Natural killer cell treated with Interleukin-12 subunit alpha and Interleukin-12 subunit beta and Interleukin-15 and Interleukin-18, amount 100 ng/mL, for 72 hours (primary cell): ENCODE results near the gene DYNC1LI2. TPM values are rescaled to one million over a fixed set of nuclear protein-coding genes. Genes with fewer than 3 reads are reported as not detected.

Experiments used
- ATAC-seq, 2 donors: fragments of 150-1000 bp; cut with Tn5 transposase in 1 of 2; sonication (Bioruptor Pico), chemical (Tn5 transposase) in 1 of 2; 2 replicates each; pipeline ENCODE4 v1.10.0; 2021
- DNase-seq: peaks from one replicate; pipeline ENCODE4 v3.0.0; 2022; ENCODE audit warnings: low spot score
- H3K27ac Mint-ChIP-seq, 2 donors: 1 replicate in 1 of 2; 2 replicates in 1 of 2; pipeline ENCODE4 v1.8.0; 2022; ENCODE audit warnings: mixed read lengths in 2 of 2, mild to moderate bottlenecking in 1 of 2, moderate library complexity in 1 of 2
- H3K27me3 Mint-ChIP-seq, 2 donors: 1 replicate in 1 of 2; 2 replicates in 1 of 2; pipeline ENCODE4 v1.8.0; 2022; ENCODE audit warnings: mixed read lengths in 2 of 2
- H3K36me3 Mint-ChIP-seq: one replicate; pipeline ENCODE4 v1.8.0; 2022; ENCODE audit warnings: mixed read lengths
- H3K4me1 Mint-ChIP-seq, 2 donors: 1 replicate in 1 of 2; 2 replicates in 1 of 2; pipeline ENCODE4 v1.8.0; 2022; ENCODE audit warnings: low read depth in 2 of 2, mixed read lengths in 2 of 2, mild to moderate bottlenecking in 1 of 2
- H3K4me3 Mint-ChIP-seq: one replicate; pipeline ENCODE4 v1.8.0; 2022; ENCODE audit warnings: mixed read lengths
- H3K9me3 Mint-ChIP-seq: 2 replicates; pipeline ENCODE4 v1.8.0; 2022; ENCODE audit warnings: mixed read lengths
- total RNA-seq, 2 donors: library from RNA; stranded (reverse); gene quantifications; one replicate each; pipeline ENCODE4 v1.2.3, GENCODE V29; 2022

DYNC1LI2 gene
- total RNA-seq, 2 donors from 2014 or later = 74.0 to 101 TPM

- H3K36me3 Mint-ChIP-seq = peaks cover 10% of the 10 kb centered on the region
- ATAC-seq (no peak), DNase-seq (no peak)
- no peaks in the 10 kb centered on the region for H3K9me3 Mint-ChIP-seq
- H3K27me3 Mint-ChIP-seq = peaks cover 0 to 7% of the 10 kb centered on the region in 2 donors
- peaks cover 30 to 37% of the 10 kb centered on the region in 2 donors for H3K4me1 Mint-ChIP-seq
- H3K4me3 Mint-ChIP-seq = peak overlapping the region; percentile 81
- H3K27ac Mint-ChIP-seq = peak overlapping the region; percentile 59 to 61
Observed at GRCh38 chr16:66751992-66752322, 548 bp upstream of the DYNC1LI2 start.

DNA sequence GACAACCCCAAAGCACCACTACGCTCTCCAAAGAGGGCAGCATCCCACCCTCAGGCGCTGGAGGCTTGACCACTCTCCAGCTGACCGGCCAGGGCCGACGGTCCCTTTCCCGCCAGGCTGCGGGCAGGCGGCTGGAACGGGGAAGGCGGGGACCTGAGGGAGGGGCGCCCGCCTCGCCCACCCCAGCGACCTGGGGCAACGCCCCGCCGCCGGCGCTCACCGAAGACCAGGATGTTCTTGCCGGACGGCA lies 431 bp downstream of the DYNC1LI2 start:
- peak overlapping the region; percentile 81 for H3K4me3 Mint-ChIP-seq
- peaks cover 14% of the 10 kb centered on the region for H3K36me3 Mint-ChIP-seq
- peak overlapping the region; percentile 59 to 61 for H3K27ac Mint-ChIP-seq
- H3K27me3 Mint-ChIP-seq = peaks cover 0 to 7% of the 10 kb centered on the region in 2 donors
- H3K4me1 Mint-ChIP-seq = peaks cover 38 to 47% of the 10 kb centered on the region in 2 donors
- H3K9me3 Mint-ChIP-seq = no peaks in the 10 kb centered on the region
- ATAC-seq (no peak), DNase-seq (peak; percentile 63)

DNA sequence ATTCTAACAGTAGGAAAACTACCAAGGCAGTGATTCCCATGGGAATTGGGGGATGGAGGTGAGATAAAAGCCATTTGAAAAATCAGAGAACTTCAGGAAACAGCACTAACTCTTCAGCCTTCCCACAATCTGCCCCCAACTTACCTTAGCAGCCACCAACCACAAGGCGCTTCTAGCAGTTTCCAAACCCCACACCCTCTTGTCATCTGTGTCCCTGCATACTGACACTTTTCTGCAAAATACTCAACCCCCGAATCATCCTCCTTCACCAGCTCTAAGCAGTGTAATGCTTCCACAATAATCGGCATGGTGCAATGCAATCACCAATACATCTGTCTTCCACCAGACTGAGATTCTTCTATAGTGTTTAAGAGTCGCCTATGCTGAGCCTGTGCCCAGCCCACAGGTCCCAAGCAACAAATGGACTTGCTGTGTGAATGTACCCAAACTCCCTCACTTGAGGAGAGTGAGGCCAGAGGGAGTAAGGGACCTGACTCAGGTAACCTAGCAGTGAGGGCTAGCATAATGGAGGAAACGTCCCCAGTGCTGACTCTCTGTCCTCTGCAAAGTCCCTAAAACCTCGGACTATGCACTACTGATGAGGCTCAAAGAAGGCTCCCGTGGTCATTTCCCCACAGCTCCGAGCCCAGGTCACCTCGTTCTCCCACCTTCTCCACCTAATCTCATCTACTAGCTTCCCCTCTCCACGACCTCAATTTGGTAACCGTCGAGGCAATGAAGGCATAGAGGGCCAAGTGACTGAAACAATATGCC lies 943 bp downstream of the DYNC1LI2 start:
- no peaks in the 10 kb centered on the region for H3K9me3 Mint-ChIP-seq
- peaks cover 15% of the 10 kb centered on the region for H3K36me3 Mint-ChIP-seq
- DNase-seq (no peak), ATAC-seq (no peak)
- H3K4me3 Mint-ChIP-seq = peak overlapping the region; percentile 81
- H3K27me3 Mint-ChIP-seq = peaks cover 0 to 7% of the 10 kb centered on the region in 2 donors
- peaks cover 39 to 48% of the 10 kb centered on the region in 2 donors for H3K4me1 Mint-ChIP-seq
- peak overlapping the region; percentile 59 to 61 for H3K27ac Mint-ChIP-seq

- Mint-ChIP-seq H3K27ac (peak overlapping the region; percentile 61), H3K4me1 (peaks cover 35 to 41% of the 10 kb centered on the region in 2 donors), H3K27me3 (no peaks in the 10 kb centered on the region), H3K9me3 (no peaks in the 10 kb centered on the region), H3K4me3 (peak overlapping the region; percentile 51), H3K36me3 (peaks cover 15% of the 10 kb centered on the region)
- ATAC-seq (peak; percentile 83 to 85), DNase-seq (peak; percentile 75)
Observed at GRCh38 chr16:66746682-66747081, 4.7 kb downstream of the DYNC1LI2 start.

DNA sequence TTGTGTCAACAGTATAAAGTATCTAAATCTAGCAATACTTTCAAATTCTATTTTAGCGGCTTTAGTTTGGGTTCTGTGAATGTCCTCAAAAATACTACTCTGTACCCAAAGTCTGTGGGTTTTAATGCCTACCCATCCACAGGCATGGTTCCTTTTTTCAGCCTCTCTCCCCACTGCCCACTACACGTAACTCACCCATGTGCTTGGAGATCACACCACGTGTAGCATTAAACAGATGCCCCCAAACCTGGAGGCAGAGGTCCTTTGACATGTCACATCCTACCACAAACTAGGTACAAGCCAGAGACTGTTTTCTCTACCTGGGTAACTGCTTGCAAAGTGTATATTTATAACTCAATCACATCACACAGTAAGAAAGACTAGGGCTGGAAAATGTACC lies 5.4 kb downstream of the DYNC1LI2 start:
- H3K36me3 Mint-ChIP-seq = peaks cover 17% of the 10 kb centered on the region
- no peak for DNase-seq
- peaks cover 38 to 41% of the 10 kb centered on the region in 2 donors for H3K4me1 Mint-ChIP-seq
- H3K27me3 Mint-ChIP-seq = no peaks in the 10 kb centered on the region
- peak overlapping the region; percentile 21 for H3K4me3 Mint-ChIP-seq
- H3K9me3 Mint-ChIP-seq = no peaks in the 10 kb centered on the region
- peak overlapping the region; percentile 61 for H3K27ac Mint-ChIP-seq
- no peak for ATAC-seq

DNA sequence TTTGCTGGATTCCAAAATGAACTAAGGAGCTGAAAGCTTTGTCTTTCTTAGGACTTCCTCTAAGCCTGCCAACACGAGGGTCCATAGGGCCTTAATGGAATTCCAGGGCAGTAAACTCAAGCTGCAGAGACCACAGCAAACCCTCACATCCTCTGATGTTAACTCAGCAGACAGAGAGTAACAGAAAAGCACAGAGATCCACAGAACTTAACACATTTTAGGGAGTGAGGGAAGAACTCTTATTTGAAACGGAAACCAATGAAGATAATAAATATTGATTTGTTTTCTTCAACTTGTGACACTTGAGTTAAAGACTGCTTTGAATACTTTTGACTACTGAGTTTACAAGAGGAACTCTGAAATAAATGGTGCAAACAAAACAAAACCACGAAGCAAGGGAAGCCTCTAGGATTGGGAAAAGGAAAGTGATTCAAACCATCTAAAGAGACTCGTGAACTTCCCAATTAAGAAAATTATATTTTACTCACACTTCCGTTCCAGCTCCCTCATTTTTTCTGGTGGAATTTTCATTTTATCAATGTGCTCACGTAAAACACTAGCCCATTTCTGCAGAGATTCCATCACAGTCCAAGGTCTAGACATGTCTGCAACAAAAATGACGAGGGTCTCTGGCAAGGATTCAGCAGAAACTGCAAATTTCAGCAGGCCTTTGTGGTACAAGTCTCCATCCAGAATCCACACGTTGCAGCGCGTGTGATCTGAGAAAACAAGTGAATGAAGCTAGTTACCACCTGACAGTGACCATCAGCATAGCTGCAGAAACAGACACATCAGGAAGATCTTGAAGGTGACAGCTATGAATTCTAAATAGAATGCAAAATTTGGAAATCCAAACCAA lies 9.2 kb downstream of the DYNC1LI2 start:
- no peak overlapping the region for H3K27ac Mint-ChIP-seq
- no peak overlapping the region for H3K4me3 Mint-ChIP-seq
- no peaks in the 10 kb centered on the region for H3K9me3 Mint-ChIP-seq
- ATAC-seq (no peak), DNase-seq (no peak)
- no peaks in the 10 kb centered on the region for H3K27me3 Mint-ChIP-seq
- H3K4me1 Mint-ChIP-seq = peaks cover 23 to 24% of the 10 kb centered on the region in 2 donors
- peaks cover 20% of the 10 kb centered on the region for H3K36me3 Mint-ChIP-seq

DNA sequence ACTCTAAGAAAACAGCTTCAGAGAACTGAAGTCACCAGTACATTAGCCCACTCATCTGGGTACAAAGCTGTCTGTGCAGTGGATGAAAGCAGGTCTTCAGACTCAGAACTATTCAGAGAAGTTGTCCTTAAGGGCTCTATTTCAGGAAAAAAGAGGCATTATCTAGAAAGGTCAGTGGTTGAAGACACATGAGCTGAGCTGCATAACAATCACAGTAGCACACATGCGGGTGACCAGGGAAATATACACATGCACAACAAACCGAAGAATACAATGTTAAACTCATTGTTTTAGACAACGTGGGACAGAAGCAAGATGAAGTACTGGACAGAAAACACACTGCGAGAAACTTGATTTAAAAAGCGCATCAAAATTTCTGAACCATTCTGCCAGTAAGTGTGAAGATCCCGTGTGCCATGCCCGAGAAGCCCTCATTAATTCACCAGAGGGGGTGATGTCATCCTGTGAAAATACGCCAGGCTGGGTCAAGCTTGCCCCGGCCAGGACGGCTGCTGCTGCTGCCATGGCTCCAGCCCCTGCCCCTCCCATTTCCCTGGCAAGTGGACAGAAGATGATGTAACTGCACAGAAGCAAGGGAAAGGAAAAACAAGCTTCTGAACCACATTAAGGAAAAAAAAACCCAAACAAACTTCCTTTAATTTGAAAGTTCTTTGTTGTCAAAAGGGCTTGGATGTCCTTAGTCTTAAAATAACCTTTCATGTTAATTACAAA lies 10.1 kb downstream of the DYNC1LI2 start:
- H3K27me3 Mint-ChIP-seq = no peaks in the 10 kb centered on the region
- H3K36me3 Mint-ChIP-seq = peaks cover 19% of the 10 kb centered on the region
- no peak overlapping the region for H3K4me3 Mint-ChIP-seq
- H3K27ac Mint-ChIP-seq = no peak overlapping the region
- H3K9me3 Mint-ChIP-seq = no peaks in the 10 kb centered on the region
- H3K4me1 Mint-ChIP-seq = peaks cover 15 to 17% of the 10 kb centered on the region in 2 donors
- ATAC-seq (no peak), DNase-seq (no peak)

- Mint-ChIP-seq H3K4me3 (no peak overlapping the region), H3K9me3 (no peaks in the 10 kb centered on the region), H3K4me1 (peaks cover 11 to 13% of the 10 kb centered on the region in 2 donors), H3K36me3 (peaks cover 15% of the 10 kb centered on the region), H3K27ac (peak overlapping the region in 1 of 2 donors; percentile 44), H3K27me3 (no peaks in the 10 kb centered on the region)
- ATAC-seq (no peak), DNase-seq (no peak)
Observed at GRCh38 chr16:66740533-66740932, 10.9 kb downstream of the DYNC1LI2 start.

DNA sequence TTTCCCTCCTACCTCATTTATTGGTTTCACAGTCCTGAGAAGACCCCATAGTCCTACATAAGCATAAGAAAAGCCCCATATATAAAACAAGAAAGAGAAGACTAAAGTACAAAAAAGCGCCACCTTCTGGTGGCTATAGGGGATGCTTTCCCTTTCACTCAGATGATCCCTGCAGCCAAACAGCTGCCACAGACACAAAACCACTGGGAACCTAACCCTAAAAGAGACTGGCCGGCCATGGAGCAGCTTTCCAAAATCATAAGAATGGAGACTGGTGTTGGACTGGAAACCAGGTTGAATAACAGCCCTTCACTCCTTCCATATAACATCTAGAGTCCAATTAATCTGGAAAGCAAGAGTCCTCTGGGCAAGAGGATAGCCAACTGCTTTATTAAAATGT lies 11.4 kb downstream of the DYNC1LI2 start:
- H3K9me3 Mint-ChIP-seq = no peaks in the 10 kb centered on the region
- H3K4me1 Mint-ChIP-seq = peaks cover 11 to 13% of the 10 kb centered on the region in 2 donors
- peak in 1 of 2 donors; percentile 36 for ATAC-seq
- H3K27me3 Mint-ChIP-seq = no peaks in the 10 kb centered on the region
- no peak for DNase-seq
- peak overlapping the region in 1 of 2 donors; percentile 44 for H3K27ac Mint-ChIP-seq
- H3K4me3 Mint-ChIP-seq = no peak overlapping the region
- peaks cover 15% of the 10 kb centered on the region for H3K36me3 Mint-ChIP-seq

- DNase-seq (no peak), ATAC-seq (no peak)
- Mint-ChIP-seq H3K36me3 (peaks cover 25% of the 10 kb centered on the region), H3K27ac (no peak overlapping the region), H3K9me3 (no peaks in the 10 kb centered on the region), H3K27me3 (no peaks in the 10 kb centered on the region), H3K4me1 (peaks cover 10 to 11% of the 10 kb centered on the region in 2 donors), H3K4me3 (no peak overlapping the region)
Observed at GRCh38 chr16:66735891-66736290, 15.5 kb downstream of the DYNC1LI2 start.

DNA sequence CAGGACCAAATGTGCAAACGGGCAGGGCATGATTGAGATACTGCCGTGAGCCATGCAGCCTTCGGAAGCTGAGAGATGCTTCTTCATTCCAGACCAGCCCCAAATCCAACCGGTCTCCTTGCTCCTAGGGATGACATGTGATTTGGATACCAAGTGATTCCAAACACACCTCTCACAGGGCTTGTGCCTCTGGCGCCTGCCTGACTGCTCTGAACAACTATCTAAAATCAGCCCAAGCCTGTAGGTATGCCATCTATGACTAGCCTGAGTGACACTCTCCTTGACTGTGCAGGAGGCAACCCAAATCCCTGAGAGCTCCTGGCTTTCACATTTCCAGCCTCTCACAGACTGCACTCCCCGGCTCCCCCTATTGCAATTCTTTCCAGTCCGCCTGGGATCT lies 20.3 kb downstream of the DYNC1LI2 start:
- H3K4me3 Mint-ChIP-seq = no peak overlapping the region
- no peak overlapping the region for H3K27ac Mint-ChIP-seq
- peaks cover 26% of the 10 kb centered on the region for H3K36me3 Mint-ChIP-seq
- H3K27me3 Mint-ChIP-seq = no peaks in the 10 kb centered on the region
- no peaks in the 10 kb centered on the region for H3K9me3 Mint-ChIP-seq
- ATAC-seq (no peak), DNase-seq (no peak)
- H3K4me1 Mint-ChIP-seq = peaks cover 10 to 11% of the 10 kb centered on the region in 2 donors

DNA sequence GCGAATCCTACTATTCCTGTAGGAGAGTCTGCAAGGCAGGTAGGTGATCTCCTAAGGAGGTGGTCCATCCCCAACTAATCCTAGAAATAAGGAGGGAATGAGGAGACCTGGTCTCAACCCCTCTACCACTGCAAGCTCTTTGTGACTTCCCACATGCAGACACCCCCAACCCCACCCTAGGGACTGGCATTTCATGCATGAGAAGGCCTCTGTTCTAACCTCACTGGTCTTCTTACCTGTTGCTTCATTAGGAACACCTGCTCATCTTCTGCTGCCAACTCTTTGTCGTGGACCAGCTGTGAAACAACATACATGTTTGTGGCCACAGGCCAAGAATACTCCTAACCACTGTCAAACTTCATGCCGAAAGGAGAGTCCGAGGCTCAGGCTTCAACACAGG lies 22.6 kb downstream of the DYNC1LI2 start:
- Mint-ChIP-seq H3K4me1 (peaks cover 10 to 11% of the 10 kb centered on the region in 2 donors), H3K27me3 (no peaks in the 10 kb centered on the region), H3K36me3 (peaks cover 26% of the 10 kb centered on the region), H3K27ac (no peak overlapping the region), H3K9me3 (no peaks in the 10 kb centered on the region), H3K4me3 (no peak overlapping the region)
- DNase-seq (no peak), ATAC-seq (no peak)

GRCh38 chr16:66728117-66728787 lies 23.2 kb downstream of the DYNC1LI2 start:
- H3K36me3 Mint-ChIP-seq = peaks cover 32% of the 10 kb centered on the region
- no peaks in the 10 kb centered on the region for H3K9me3 Mint-ChIP-seq
- no peak overlapping the region for H3K4me3 Mint-ChIP-seq
- no peak overlapping the region for H3K27ac Mint-ChIP-seq
- ATAC-seq (peak; percentile 59 to 60), DNase-seq (no peak)
- no peaks in the 10 kb centered on the region for H3K27me3 Mint-ChIP-seq
- H3K4me1 Mint-ChIP-seq = peaks cover 10 to 11% of the 10 kb centered on the region in 2 donors
